NT2/D1 (cell line): ENCODE measurements around the gene SCNM1.

ENCODE experiments used
- YY1 ChIP-seq: IDR thresholded peaks from 2 replicates; pipeline ENCODE4 v1.6.1; 2011; ENCODE audit not compliant: insufficient read length, insufficient read depth
- ZNF274 ChIP-seq: IDR thresholded peaks from 2 replicates; pipeline ENCODE4 v1.6.1; 2011; ENCODE audit warnings: mild to moderate bottlenecking, low read depth, low read length

DNA sequence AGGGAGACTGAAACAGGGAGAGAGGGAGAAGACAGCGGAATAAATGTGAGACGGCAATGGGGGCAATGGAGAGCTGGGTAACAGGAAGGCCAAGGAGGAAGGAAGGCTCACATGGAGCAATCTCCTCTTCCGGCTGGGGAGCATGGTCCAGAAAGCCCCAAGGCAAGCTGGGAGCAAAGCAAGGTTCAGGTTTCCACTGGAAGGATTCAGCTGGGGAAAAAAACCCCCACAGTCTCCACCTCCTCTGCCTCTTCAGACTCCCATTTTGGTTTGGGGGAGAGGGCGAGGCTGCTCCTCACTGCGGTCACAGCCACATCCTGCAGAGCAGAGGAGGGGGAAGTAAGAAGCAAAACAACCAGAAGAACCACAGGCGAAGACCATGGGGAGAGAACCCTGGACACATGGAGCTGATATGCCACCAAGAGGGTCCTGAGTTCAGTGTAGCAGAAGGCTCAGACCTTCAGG lies 8.8 kb upstream of the SCNM1 start:
- TF ChIP-seq ZNF274 (no peak), YY1 (no peak)
